HG02852 (cell line): ENCODE data around the gene CPED1.
"Not testable (repeated sequence)": the region's sequence is repeated elsewhere in the genome, so short reads cannot be mapped to it uniquely, and the experiment has no call there.

Source experiments
- ATAC-seq: cut with Tn5 transposase; IDR thresholded peaks from one replicate; pipeline ENCODE4 v1.9.1; 2021; ENCODE audit warnings: mild to moderate bottlenecking, moderate library complexity; ENCODE audit not compliant: unreplicated experiment

CPED1 gene

DNA sequence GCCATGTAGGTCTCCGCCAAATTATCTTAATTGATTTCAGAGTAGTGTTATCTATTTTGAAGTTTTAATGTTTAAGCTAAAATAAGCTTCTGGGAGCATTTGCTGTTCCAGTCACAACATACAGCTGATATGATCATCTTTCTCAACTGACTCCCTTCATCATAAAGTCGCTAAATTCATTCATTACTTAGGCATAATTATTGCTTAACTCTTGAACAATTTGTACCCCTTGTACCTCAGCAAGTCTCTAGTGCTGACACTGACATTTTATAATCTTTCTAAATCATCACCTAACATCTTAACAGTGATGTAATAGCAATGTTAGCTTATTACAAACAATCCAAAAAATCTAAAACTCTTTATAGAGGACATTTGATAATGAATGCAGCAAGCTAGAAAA lies 286.0 kb downstream of the CPED1 start:
- no peak for ATAC-seq

GRCh38 chr7:121275204-121275603 lies 286.7 kb downstream of the CPED1 start:
- no peak for ATAC-seq

GRCh38 chr7:121276313-121276712 lies 287.8 kb downstream of the CPED1 start:
- ATAC-seq = no peak

DNA sequence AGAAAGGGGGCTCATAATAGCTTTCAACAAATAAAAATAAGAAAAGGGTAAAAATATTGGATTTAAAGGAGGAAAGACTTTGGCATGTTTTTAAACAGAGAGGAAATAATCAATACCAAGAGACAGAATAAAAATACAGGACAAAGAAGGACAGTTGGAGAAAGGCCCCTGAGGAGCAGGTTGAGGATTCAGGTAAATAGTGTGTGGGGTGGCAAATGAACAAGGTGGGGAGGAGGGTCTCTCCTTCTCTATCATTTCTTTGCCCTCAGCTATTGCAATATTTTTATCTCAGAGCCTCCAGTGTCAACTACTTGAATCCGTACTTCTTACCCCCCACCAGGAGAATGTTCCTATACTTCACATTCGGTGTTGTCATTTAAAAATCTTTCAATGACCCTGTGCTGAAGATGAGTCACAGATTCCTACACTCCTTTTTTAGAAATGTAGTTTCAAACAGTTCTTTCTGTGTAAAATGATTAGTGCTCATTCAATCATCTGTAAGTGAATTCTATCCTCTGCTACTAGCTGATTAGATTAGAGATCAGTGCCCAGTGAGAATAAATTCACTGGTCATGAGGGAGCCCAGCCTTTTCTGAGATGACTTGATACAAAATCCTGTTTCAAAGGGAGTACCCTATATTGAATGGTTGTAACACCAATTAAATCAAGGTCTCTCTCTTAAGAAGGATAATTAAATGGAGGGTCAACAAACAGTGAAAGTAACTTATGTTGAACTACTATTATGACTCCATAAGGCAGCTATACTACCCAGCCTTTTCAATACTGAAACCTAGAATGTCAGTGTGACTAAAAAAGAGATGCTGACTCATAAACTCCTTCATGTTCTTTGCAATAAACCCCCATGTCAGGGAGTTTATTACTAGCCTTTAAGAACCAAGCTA lies 289.9 kb downstream of the CPED1 start:
- peak; percentile 98 for ATAC-seq

GRCh38 chr7:121279060-121279620 lies 290.6 kb downstream of the CPED1 start:
- no peak for ATAC-seq

DNA sequence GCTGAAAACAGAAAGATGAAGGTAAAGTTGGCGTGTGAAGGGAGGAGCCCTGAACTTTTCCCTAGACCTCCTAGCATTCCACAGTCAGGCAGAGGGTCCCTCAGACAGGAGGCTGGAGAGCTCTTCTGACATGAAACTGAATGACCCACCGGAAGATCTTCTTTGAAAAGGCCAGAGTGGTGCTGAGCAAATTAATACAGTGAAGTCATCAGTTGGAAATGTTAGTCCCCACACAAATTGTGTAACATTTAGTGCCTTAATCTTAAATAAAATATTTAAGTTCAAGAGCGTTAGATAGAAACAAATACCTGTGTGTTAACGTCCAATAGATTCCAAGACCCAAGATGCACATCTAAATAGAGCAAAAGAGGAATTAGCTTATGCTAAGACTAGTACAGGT lies 291.3 kb downstream of the CPED1 start:
- ATAC-seq = no peak

DNA sequence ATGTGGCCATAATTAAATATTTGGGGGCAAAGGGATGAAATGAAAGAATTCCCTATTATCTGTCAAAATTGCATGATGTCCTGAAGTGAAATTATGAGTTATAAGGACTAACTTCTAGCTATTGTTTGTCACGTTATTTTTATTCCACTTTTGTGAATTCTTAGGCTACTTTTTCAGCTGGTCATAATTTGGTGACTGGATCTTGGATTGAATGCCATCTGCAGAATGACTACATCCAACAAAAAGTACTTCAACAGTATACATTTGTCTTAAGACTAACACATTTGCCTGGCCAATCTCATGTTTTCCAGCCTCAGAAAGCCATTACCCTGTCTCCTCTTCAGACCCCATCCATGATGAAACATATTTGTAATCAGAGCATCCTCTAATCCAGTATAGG lies 292.1 kb downstream of the CPED1 start:
- no peak for ATAC-seq

DNA sequence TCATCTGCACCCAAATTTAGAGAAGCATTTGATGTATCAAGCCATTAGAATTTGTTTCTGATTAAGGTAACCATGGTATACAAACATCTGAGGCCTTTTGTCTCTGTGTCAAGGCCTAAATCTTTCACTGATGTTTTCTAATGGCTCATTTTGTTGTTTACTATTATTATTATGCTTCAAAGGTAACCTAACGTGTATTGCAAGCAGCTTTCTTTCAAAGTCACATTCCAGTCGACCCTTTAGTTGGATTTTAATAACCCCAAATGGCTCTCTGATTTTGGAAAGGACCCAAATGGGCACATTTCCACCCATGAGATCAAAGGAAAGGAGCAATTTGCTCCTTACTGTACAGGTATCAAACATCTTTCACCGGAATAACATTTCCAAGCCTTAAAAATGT lies 293.6 kb downstream of the CPED1 start:
- ATAC-seq = no peak

DNA sequence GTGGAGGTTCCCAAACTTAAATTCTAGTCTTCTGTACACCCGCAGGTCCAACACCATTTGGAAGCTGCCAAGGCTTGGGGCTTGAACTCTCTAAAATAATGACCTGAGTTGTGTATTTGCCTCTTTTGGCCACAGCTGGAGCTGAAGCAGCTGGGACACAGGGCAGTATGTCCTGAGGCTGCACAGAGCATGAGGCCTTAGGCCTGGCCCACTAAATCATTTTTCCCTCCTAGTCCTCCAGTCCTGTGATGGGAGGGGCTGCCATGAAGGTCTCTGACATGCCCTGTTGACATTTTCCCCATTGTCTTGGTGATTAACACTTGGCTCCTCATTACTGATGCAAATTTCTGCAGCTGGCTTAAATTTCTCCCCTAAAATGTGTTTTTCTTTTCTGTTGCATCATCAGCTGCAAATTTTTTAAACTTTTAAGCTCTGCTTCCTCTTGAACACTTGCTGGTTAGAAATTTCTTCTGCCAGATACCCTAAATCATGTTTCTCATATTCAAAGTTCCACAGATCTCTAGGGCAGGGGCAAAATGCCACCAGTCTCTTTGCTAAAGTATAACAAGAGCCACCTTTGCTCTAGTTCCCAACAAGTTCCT lies 296.7 kb downstream of the CPED1 start:
- ATAC-seq = no peak

- ATAC-seq = no peak
These were observed 297.7 kb downstream of the CPED1 start for GRCh38 chr7:121286186-121286585.

DNA sequence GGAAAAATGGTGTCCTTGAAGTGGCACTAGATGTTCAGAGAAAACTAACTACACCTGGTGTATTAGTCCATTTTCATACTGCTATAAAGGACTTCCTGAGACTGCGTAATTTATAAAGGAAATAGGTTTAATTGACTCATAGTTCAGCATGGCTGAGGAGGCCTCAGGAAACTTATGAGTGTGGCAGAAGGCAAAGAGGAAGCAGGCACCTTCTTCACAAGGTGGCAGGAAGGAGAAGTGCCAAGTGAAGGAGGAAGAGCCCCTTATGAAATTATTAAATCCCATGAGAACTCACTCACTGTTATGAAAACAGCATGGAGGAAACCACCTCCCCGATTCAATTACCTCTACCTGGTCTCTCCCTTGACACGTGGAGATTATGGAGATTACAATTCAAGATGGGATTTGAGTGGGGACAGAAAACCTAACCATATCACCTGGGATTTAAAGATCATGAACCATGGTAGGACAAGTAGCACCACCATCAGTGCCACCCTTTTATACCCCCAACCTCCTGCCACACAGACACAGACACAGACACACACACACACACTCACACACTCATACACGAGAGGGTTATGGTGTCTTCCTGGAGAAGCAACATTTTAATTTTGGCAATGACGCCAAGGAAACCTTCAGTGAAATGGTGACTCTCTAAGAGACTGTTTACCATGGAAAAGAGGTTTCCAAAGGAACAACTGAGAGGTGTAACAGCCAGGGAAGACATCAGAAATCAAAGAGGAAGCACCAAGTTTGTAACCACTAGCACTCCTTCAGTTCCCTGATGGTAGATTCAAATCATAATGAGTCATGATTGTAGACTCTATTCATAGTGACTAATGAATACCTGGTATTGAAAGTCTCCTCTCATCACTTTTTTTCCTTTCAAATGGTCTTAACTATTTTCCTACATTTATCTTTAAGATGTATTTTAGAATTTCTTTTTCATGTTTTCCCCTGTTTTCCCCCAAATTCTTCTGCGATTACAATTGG lies 298.5 kb downstream of the CPED1 start:
- no peak for ATAC-seq

DNA sequence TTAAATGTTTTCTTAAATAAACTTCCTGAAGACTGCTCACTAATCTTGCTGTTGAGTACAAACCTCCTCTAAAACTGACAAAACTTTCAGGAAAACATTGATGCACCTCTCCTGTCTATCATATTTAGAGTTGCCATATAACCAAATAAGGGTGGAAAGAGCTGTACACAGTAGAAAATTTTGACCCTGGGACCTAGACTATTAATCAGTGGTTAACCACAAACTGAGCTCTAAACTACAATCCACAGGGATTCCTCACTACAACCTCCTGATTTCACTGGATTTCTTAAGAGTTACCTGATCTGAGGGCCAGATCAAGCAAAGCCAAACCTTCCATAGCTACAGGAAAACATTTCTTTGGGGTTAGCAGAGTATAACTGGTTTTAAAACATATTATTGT lies 300.4 kb downstream of the CPED1 start:
- no peak for ATAC-seq

GRCh38 chr7:121289930-121290329 lies 301.4 kb downstream of the CPED1 start:
- ATAC-seq = not testable (repeated sequence)

DNA sequence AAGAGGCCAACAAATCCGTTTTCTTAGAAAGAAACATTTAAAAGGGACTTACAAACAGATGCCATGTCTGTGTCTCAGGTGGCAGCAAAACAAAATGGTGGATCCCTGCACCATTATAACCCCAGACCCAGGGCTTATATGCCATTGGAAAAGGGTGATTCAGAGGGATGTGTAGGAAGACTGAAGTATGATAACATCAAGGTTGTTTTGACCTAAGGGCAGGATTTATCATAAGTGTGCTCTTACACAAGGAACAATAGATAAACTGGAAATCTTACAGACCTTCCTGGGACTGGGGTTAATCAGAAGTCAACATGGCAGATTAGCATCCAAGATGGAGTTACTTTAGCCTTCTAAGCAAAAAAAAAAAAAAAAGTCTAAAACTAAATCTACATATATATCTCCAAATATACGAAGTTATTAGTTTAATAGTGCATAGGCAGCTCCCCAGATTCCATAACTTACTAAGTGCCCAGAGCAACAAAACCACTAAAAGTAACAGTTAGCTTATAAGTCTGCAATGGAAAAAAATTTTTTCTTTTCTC lies 306.0 kb downstream of the CPED1 start:
- ATAC-seq = no peak

- no peak for ATAC-seq
These were observed 309.3 kb downstream of the CPED1 start for GRCh38 chr7:121297843-121298242.

DNA sequence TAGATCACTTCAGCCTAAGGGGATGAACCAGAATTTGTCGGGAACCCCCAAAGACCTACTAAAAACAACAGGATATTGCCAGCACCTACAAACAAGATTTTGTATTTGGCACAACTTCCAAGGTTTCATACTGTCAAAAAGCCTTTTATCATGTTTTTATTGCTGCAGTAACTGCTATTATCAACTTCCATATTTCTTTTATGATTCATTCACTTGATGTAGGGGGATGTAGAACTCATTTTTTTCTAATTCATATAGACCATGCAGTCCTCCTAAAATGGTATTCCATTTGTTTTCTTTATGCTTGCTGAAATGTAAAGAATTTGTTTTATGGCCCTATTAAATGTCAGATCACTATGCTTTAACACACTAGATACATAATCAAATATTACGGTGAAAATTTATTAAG lies 310.3 kb downstream of the CPED1 start:
- no peak for ATAC-seq

GRCh38 chr7:121300685-121301420 lies 312.3 kb downstream of the CPED1 start:
- no peak for ATAC-seq

DNA sequence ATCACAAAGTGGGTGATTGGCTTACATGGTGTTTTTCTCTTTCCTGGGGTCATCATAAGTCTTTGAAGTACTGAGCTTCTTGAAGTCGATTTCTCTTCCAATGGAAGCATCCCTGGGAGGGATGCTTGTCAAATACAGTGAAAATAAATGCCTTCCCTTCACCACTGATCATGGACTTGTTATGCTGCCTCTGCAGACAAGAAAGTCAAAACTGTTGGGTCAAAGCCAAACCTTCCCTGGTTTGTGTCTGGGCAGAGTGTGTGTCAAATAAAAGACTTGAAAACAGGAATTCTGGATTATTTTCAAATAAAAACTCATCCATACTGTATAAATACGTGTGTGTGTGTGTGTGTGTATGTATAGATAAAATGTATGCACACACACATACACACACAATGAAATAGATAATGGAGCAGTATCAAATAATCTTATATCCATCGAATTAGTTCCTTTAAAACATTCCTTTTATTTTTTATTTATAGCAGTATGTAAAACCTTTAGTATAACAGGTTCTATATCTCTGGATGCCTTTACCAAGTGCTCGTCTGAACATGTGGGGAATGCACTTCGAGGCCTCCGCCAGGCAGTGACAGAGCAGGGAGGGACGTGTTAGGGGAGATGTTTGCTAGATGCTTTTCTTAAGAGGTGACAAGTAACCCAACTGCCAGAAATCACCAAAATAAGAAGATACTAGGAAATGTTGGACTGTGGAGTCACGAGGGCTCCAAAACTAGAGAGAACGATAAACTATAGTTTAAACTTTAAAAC lies 313.1 kb downstream of the CPED1 start:
- ATAC-seq = no peak

GRCh38 chr7:121302214-121302745 lies 313.8 kb downstream of the CPED1 start:
- peak; percentile 95 for ATAC-seq
